ENCODE measurements around the gene TMEM240.
"Not testable (repeated sequence)": the region's sequence is repeated elsewhere in the genome, so short reads cannot be mapped to it uniquely, and the experiment has no call there.

TMEM240 gene

GRCh38 chr1:1557688-1558087, 17.3 kb upstream of the TMEM240 start:
- DNase-seq (ENCODE audit: low read depth in 2 of 2): not testable (repeated sequence)

- not testable (repeated sequence) for DNase-seq (ENCODE audit: low read depth in 2 of 2)
Measured at GRCh38 chr1:1556961-1557360, 16.5 kb upstream of the TMEM240 start.

GRCh38 chr1:1556505-1556904, 16.1 kb upstream of the TMEM240 start:
- no peak for DNase-seq (ENCODE audit: low read depth in 2 of 2)

- no peak for DNase-seq (ENCODE audit: low read depth in 2 of 2)
Measured at GRCh38 chr1:1554926-1555915, 14.8 kb upstream of the TMEM240 start.

- DNase-seq (ENCODE audit: low read depth in 2 of 2): no peak
Measured at GRCh38 chr1:1554550-1554925, 14.1 kb upstream of the TMEM240 start.

GRCh38 chr1:1553821-1554494, 13.5 kb upstream of the TMEM240 start:
- DNase-seq (ENCODE audit: low read depth in 2 of 2): no peak

- no peak for DNase-seq (ENCODE audit: low read depth in 2 of 2)
Measured at GRCh38 chr1:1552263-1552639, 11.8 kb upstream of the TMEM240 start.

GRCh38 chr1:1551524-1552262, 11.3 kb upstream of the TMEM240 start:
- no peak for DNase-seq (ENCODE audit: low read depth in 2 of 2)

- DNase-seq (ENCODE audit: low read depth in 2 of 2): no peak
Measured at GRCh38 chr1:1550591-1551432, 10.4 kb upstream of the TMEM240 start.

- no peak for DNase-seq (ENCODE audit: low read depth in 2 of 2)
Measured at GRCh38 chr1:1550087-1550486, 9.7 kb upstream of the TMEM240 start.

- no peak for DNase-seq (ENCODE audit: low read depth in 2 of 2)
Measured at GRCh38 chr1:1548591-1548990, 8.2 kb upstream of the TMEM240 start.

- DNase-seq (ENCODE audit: low read depth in 2 of 2): no peak
Measured at GRCh38 chr1:1547476-1547875, 7.1 kb upstream of the TMEM240 start.

GRCh38 chr1:1547011-1547410, 6.6 kb upstream of the TMEM240 start:
- DNase-seq (ENCODE audit: low read depth in 2 of 2): no peak

- no peak for DNase-seq (ENCODE audit: low read depth in 2 of 2)
Measured at GRCh38 chr1:1545946-1546737, 5.7 kb upstream of the TMEM240 start.

GRCh38 chr1:1544544-1544943, 4.1 kb upstream of the TMEM240 start:
- no peak for DNase-seq (ENCODE audit: low read depth in 2 of 2)

GRCh38 chr1:1543706-1544099, 3.3 kb upstream of the TMEM240 start:
- DNase-seq (ENCODE audit: low read depth in 2 of 2): no peak

GRCh38 chr1:1542766-1543705, 2.6 kb upstream of the TMEM240 start:
- DNase-seq (ENCODE audit: low read depth in 2 of 2): no peak

GRCh38 chr1:1541956-1542765, 1.7 kb upstream of the TMEM240 start:
- DNase-seq (ENCODE audit: low read depth in 2 of 2): no peak
